ENCODE measurements around the gene NR2C2. TPM values are rescaled to one million over a fixed set of nuclear protein-coding genes. Genes with fewer than 3 reads are reported as not detected.

NR2C2 gene
- total RNA-seq, 2 experiments from 2014 or later: 47.1 to 47.4 TPM

- Mint-ChIP-seq H3K4me3 (no peak overlapping the region), H3K36me3 (ENCODE audit: low read depth) (peaks cover 63% of the 10 kb centered on the region), H3K27ac (peak overlapping the region; percentile 19), H3K4me1 (ENCODE audit: low read depth) (peaks cover 59% of the 10 kb centered on the region), H3K27me3 (no peaks in the 10 kb centered on the region), H3K9me3 (peaks cover 3% of the 10 kb centered on the region)
- TF ChIP-seq CTCF (IDR thresholded peaks at IDR 0.05): no peak
- CTCF ChIA-PET: interaction anchor here (1.1 to 2.1 kb wide), 2 partner anchors 31 to 64 kb away, joined by 3 to 5 read pairs; no protein-coding TSS in a partner anchor
- POLR2A ChIA-PET: interaction anchor here (2.5 kb wide), 1 partner anchor 12 kb away, joined by 10 read pairs; the partner anchor contains the start of gene MRPS25
- no peak for DNase-seq
- intact Hi-C loops (cut with micrococcal nuclease): no loop called here
- no peak for ATAC-seq
Observed at GRCh38 chr3:15052335-15053242, 105.2 kb downstream of the NR2C2 start.

- intact Hi-C loops (cut with micrococcal nuclease): no loop called here
- no peaks in the 10 kb centered on the region for H3K27me3 Mint-ChIP-seq
- H3K36me3 Mint-ChIP-seq (ENCODE audit: low read depth): peaks cover 69% of the 10 kb centered on the region
- ATAC-seq (no peak), DNase-seq (no peak)
- H3K9me3 Mint-ChIP-seq: peaks cover 3% of the 10 kb centered on the region
- CTCF ChIA-PET: no interaction called here
- TF ChIP-seq CTCF (IDR thresholded peaks at IDR 0.05): no peak
- POLR2A ChIA-PET: no interaction called here
- H3K4me3 Mint-ChIP-seq: no peak overlapping the region
- H3K27ac Mint-ChIP-seq: peak overlapping the region; percentile 57
- H3K4me1 Mint-ChIP-seq (ENCODE audit: low read depth): peaks cover 65% of the 10 kb centered on the region
Observed at GRCh38 chr3:15053541-15053940, 106.2 kb downstream of the NR2C2 start.

GRCh38 chr3:15055019-15055557 is 107.7 kb downstream of the NR2C2 start:
- peaks cover 75% of the 10 kb centered on the region for H3K36me3 Mint-ChIP-seq (ENCODE audit: low read depth)
- ChIA-PET POLR2A (interaction anchor here (0.7 to 1.3 kb wide), 4 partner anchors 10 to 112 kb away, joined by 3 to 4 read pairs (median 3); partner anchors contain the start of gene MRPS25), CTCF (no interaction called here)
- TF ChIP-seq CTCF (IDR thresholded peaks at IDR 0.05): no peak
- H3K27ac Mint-ChIP-seq: peak overlapping the region; percentile 90
- ATAC-seq (peak; percentile 85), DNase-seq (peak; percentile 84)
- H3K9me3 Mint-ChIP-seq: peaks cover 3% of the 10 kb centered on the region
- peaks cover 70% of the 10 kb centered on the region for H3K4me1 Mint-ChIP-seq (ENCODE audit: low read depth)
- H3K27me3 Mint-ChIP-seq: no peaks in the 10 kb centered on the region
- H3K4me3 Mint-ChIP-seq: peak overlapping the region; percentile 40
- intact Hi-C loops (cut with micrococcal nuclease): loop anchor here (2.0 kb wide), 1 partner anchor 44 kb away; the partner anchor contains the start of gene RBSN

- Mint-ChIP-seq H3K9me3 (peaks cover 3% of the 10 kb centered on the region), H3K4me1 (ENCODE audit: low read depth) (peaks cover 56% of the 10 kb centered on the region), H3K27ac (peak overlapping the region; percentile 60)
Observed at GRCh38 chr3:15056676-15057404, 109.5 kb downstream of the NR2C2 start.

More at GRCh38 chr3:15056676-15057404, 109.5 kb downstream of the NR2C2 start:
- ATAC-seq (no peak), DNase-seq (no peak)
- Mint-ChIP-seq H3K36me3 (ENCODE audit: low read depth) (peaks cover 68% of the 10 kb centered on the region), H3K27me3 (no peaks in the 10 kb centered on the region), H3K4me3 (no peak overlapping the region)
- POLR2A ChIA-PET: no interaction called here
- CTCF ChIA-PET: no interaction called here
- intact Hi-C loops (cut with micrococcal nuclease): no loop called here
- no peak for TF ChIP-seq CTCF (IDR thresholded peaks at IDR 0.05)

All from activated CD8-positive, alpha-beta T cell treated with anti-CD3 and anti-CD28 coated beads for 36 hours (primary cell).